HepG2 (cell line): ENCODE data around the gene VEGFC. TPM values are rescaled to one million over a fixed set of nuclear protein-coding genes. Genes with fewer than 3 reads are reported as not detected.

Experiments
- ATAC-seq: fragments of 200-7000 bp; cut with Tn5 transposase; 3 replicates; pipeline ENCODE4 v1.9.1; 2020; ENCODE audit warnings: mild to moderate bottlenecking, moderate library complexity
- BruUV-seq: library from RNA; stranded (reverse); fragments of 400-500 nt; replicated peaks from 2 replicates; lab custom pipeline; 2021; lab: Mats Ljungman, UMichigan
- CTCF ChIA-PET: fragments of 300-600 bp; formaldehyde crosslinking; extraction: SDS; loops from one replicate; lab custom pipeline; 2021; ENCODE audit warnings: low total read pairs, inconsistent platforms, low intra/inter-chr PET ratio; lab: Yijun Ruan, JAX
- POLR2A ChIA-PET: fragments of 350-600 bp; sonication (Branson Sonifier 250); formaldehyde crosslinking; loops from one replicate; lab custom pipeline; 2020; ENCODE audit warnings: antibody characterized with exemption, inconsistent platforms; lab: Yijun Ruan, JAX
- DNase-seq: peaks from one replicate; pipeline ENCODE4 v3.0.0-alpha.2; 2015; ENCODE audit warnings: low spot score
- FAIRE-seq: peaks from 3 replicates; lab custom pipeline; 2011; peaks lifted over from hg19 to GRCh38; lab: Jason Lieb, UNC
- H2AFZ ChIP-seq: one replicate; pipeline ENCODE4 v1.6.1; 2011; ENCODE audit warnings: low read length, inconsistent platforms
- H3K27ac ChIP-seq: fragments of 300-600 bp; 3 replicates; pipeline ENCODE4 v1.8.0; 2011; ENCODE audit warnings: mixed run types, mild to moderate bottlenecking, mixed read lengths, low read length, inconsistent platforms; ENCODE audit not compliant: insufficient read depth; ENCODE audit errors: extremely low read length
- H3K27me3 ChIP-seq, 2 experiments: fragments of 200-600 bp in 1 of 2; 2 replicates in 1 of 2; 3 replicates in 1 of 2; pipeline versions ENCODE4 v1.6.0 to v1.8.0; 2011; ENCODE audit warnings: low read length in 2 of 2, mild to moderate bottlenecking in 2 of 2, moderate library complexity in 2 of 2, inconsistent platforms in 1 of 2; ENCODE audit not compliant: insufficient read depth in 2 of 2, control insufficient read depth in 1 of 2
- H3K36me3 ChIP-seq, 2 experiments: fragments of 200-600 bp in 1 of 2; replicated peaks in 1 of 2; 2 replicates in 1 of 2; 3 replicates in 1 of 2; pipeline versions ENCODE4 v1.5.1 to v1.8.0; 2011; ENCODE audit warnings: low read length in 2 of 2, inconsistent platforms in 1 of 2; ENCODE audit not compliant: insufficient read depth in 2 of 2, control insufficient read depth in 1 of 2
- H3K4me1 ChIP-seq: 2 replicates; pipeline ENCODE4 v1.5.1; 2012; ENCODE audit warnings: low read length, inconsistent platforms; ENCODE audit not compliant: insufficient read depth
- H3K4me2 ChIP-seq: 2 replicates; pipeline ENCODE4 v1.6.0; 2011; ENCODE audit warnings: low read depth, low read length, inconsistent platforms
- H3K4me3 ChIP-seq, 3 experiments: fragments of 200-600 bp in 1 of 3; sonication (generic), shearing (Covaris generic) in 1 of 3; replicated peaks in 1 of 3; 2 replicates each; pipeline ENCODE4 v1.5.1; 2011 to 2016; ENCODE audit warnings: low read length in 3 of 3, inconsistent platforms in 2 of 3, low read depth in 2 of 3, mild to moderate bottlenecking in 2 of 3, control low read depth in 1 of 3, mixed read lengths in 1 of 3; ENCODE audit not compliant: insufficient read depth in 1 of 3
- H3K79me2 ChIP-seq: one replicate; pipeline ENCODE4 v1.6.1; 2011; ENCODE audit warnings: low read length, inconsistent platforms; ENCODE audit not compliant: insufficient read depth
- H3K9ac ChIP-seq: 2 replicates; pipeline ENCODE4 v1.6.0; 2011; ENCODE audit warnings: mild to moderate bottlenecking, low read depth, low read length, inconsistent platforms; ENCODE audit not compliant: insufficient read depth
- H3K9me3 ChIP-seq: 2 replicates; pipeline ENCODE4 v1.5.1; 2012; ENCODE audit warnings: mild to moderate bottlenecking, low read length
- H4K20me1 ChIP-seq: 2 replicates; pipeline ENCODE4 v1.6.0; 2011; ENCODE audit warnings: inconsistent platforms, mild to moderate bottlenecking, low read length, moderate library complexity; ENCODE audit not compliant: insufficient read depth
- CAMTA2 ChIP-seq: sonication (generic); formaldehyde crosslinking; IDR thresholded peaks from 2 replicates; pipeline ENCODE4 v1.4.0; 2020; ENCODE audit warnings: mild to moderate bottlenecking, missing genetic modification reagents, borderline replicate concordance
- GTF3A ChIP-seq: sonication (generic); formaldehyde crosslinking; conservative IDR thresholded peaks from 2 replicates; pipeline ENCODE4 v1.4.0; 2020; ENCODE audit warnings: mild to moderate bottlenecking, missing genetic modification reagents
- JDP2 ChIP-seq: sonication (generic); formaldehyde crosslinking; IDR thresholded peaks from 2 replicates; pipeline ENCODE4 v1.8.1; 2022; ENCODE audit warnings: missing genetic modification reagents, borderline replicate concordance
- MBNL3 ChIP-seq: fragments of 250-450 bp; sonication (Bioruptor Pico); conservative IDR thresholded peaks from 2 replicates; pipeline ENCODE4 v1.8.0; 2022; ENCODE audit warnings: mild to moderate bottlenecking, inconsistent platforms
- MLLT10 ChIP-seq: sonication (generic); formaldehyde crosslinking; IDR thresholded peaks from 2 replicates; pipeline ENCODE4 v1.4.0; 2020; ENCODE audit warnings: missing genetic modification reagents
- NRL ChIP-seq: sonication (generic); formaldehyde crosslinking; IDR thresholded peaks from 2 replicates; pipeline ENCODE4 v1.5.0; 2020; ENCODE audit warnings: missing genetic modification reagents, mild to moderate bottlenecking, moderate library complexity, borderline replicate concordance
- PAWR ChIP-seq: sonication (generic); formaldehyde crosslinking; IDR thresholded peaks from 2 replicates; pipeline ENCODE4 v1.4.0; 2020; ENCODE audit warnings: missing genetic modification reagents, mild to moderate bottlenecking, borderline replicate concordance
- RBFOX2 ChIP-seq: fragments of 200-400 bp; formaldehyde crosslinking; IDR thresholded peaks from 2 replicates; pipeline ENCODE4 v1.6.1; 2017; ENCODE audit warnings: low read depth, mild to moderate bottlenecking, low read length
- RNF2 ChIP-seq: fragments of 450-650 bp; conservative IDR thresholded peaks from 2 replicates; pipeline ENCODE4 v1.6.1; 2016; ENCODE audit warnings: low read depth
- SP140L ChIP-seq: sonication (generic); formaldehyde crosslinking; IDR thresholded peaks from 2 replicates; pipeline ENCODE4 v1.4.0; 2020; ENCODE audit warnings: missing genetic modification reagents, borderline replicate concordance
- TCF12 ChIP-seq, 2 experiments: fragments of 450-650 bp in 1 of 2; sonication (generic) in 1 of 2; formaldehyde crosslinking in 1 of 2; IDR thresholded peaks; 2 replicates each; pipeline versions ENCODE4 v1.6.1 to v1.8.0; 2017 to 2022; ENCODE audit warnings: antibody characterized with exemption in 1 of 2, mild to moderate bottlenecking in 1 of 2, missing genetic modification reagents in 1 of 2, moderate library complexity in 1 of 2
- ZBTB20 ChIP-seq: sonication (generic); formaldehyde crosslinking; IDR thresholded peaks from 2 replicates; pipeline ENCODE4 v1.8.1; 2023; ENCODE audit warnings: missing genetic modification reagents, low read depth, mild to moderate bottlenecking, borderline replicate concordance
- ZBTB7A ChIP-seq: sonication (generic); formaldehyde crosslinking; IDR thresholded peaks from 2 replicates; pipeline ENCODE4 v1.8.0; 2022; ENCODE audit warnings: mild to moderate bottlenecking, missing genetic modification reagents
- ZBTB8A ChIP-seq: sonication (generic); formaldehyde crosslinking; IDR thresholded peaks from 2 replicates; pipeline ENCODE4 v1.4.0; 2020; ENCODE audit warnings: mild to moderate bottlenecking, low read depth, missing genetic modification reagents, borderline replicate concordance
- ZNF350 ChIP-seq: sonication (generic); formaldehyde crosslinking; IDR thresholded peaks from 2 replicates; pipeline ENCODE4 v1.4.0; 2020; ENCODE audit warnings: mild to moderate bottlenecking, low read depth, missing genetic modification reagents, borderline replicate concordance
- ZNF652 ChIP-seq: IDR thresholded peaks from 2 replicates; pipeline ENCODE4 v1.6.1; 2016; ENCODE audit warnings: low read depth, borderline replicate concordance
- ZNF737 ChIP-seq: sonication (generic); formaldehyde crosslinking; IDR thresholded peaks from 2 replicates; pipeline ENCODE4 v1.5.0; 2020; ENCODE audit warnings: missing genetic modification reagents, mild to moderate bottlenecking, borderline replicate concordance
- whole genome bisulfite sequencing: methylation state at CpG from one replicate; pipeline ENCODE4 v1.1.6; 2017; ENCODE audit warnings: low lambda C conversion rate; 5-methylcytosine and 5-hydroxymethylcytosine counted together
- in situ Hi-C: cut with HindIII; loops from 2 replicates; pipeline ENCODE4 v1.10.0; 2017; ENCODE audit warnings: low pct_unique_long_range_greater_than_20kb; ENCODE audit not compliant: extremely low pct_ligation_motif_present
- intact Hi-C: fragments of 100-400 bp; cut with micrococcal nuclease; formaldehyde crosslinking; loops from one replicate; pipeline ENCODE4 v1.10.0; 2022; ENCODE audit not compliant: unreplicated experiment
- polyA plus RNA-seq, 8 experiments: library from polyadenylated mRNA; depleted of rRNA in 3 of 8; stranded (reverse) in 7 of 8; unstranded in 1 of 8; fragments of >200 nt; fragmentation: Illumina TruSeq in 4 of 8; extraction: Trizol in 4 of 8; gene quantifications; 2 replicates each; pipeline versions ENCODE4 v1.2.1 to v1.2.3, GENCODE V29; 2011 to 2016; ENCODE audit warnings: low read depth in 4 of 8, missing spikeins in 1 of 8, mixed read lengths in 1 of 8; ENCODE audit not compliant: insufficient read depth in 1 of 8
- total RNA-seq, 5 experiments: library from RNA; depleted of rRNA; stranded (reverse); fragments of >200 nt; fragmentation: Illumina TruSeq; extraction: Trizol; gene quantifications; 2 replicates each; pipeline ENCODE4 v1.2.3, GENCODE V29; 2016; ENCODE audit warnings: low read depth in 1 of 5
- TF ChIP-seq, protein P1 (sequence below): sonication (generic); formaldehyde crosslinking; conservative IDR thresholded peaks from 2 replicates; pipeline ENCODE4 v1.4.0; 2020; ENCODE audit warnings: missing genetic modification reagents

VEGFC gene
- total and polyA plus RNA-seq, 2 of the 13 experiments (the other 11 are each of a cell fraction or from before 2014, with no cell fraction given) = not detected

DNA sequence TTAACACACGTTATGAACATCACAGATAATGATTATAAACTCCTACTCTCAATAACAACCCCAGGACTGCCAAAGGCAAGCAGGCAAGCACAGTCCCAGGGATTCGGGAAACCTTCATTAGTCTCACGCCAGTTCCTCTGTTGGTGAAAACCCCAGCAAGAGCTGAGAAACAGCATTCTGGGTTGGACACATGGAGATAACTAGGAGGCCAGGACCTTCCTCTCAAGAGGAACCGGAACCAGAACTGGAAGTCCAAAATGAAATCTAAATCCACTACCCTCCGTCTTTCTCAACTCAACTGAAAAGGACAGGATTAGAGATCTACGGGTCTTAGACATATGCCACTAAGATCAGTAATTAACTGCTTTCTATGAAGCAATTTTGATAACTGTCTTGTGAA lies 3.8 kb downstream of the VEGFC start:
- ATAC-seq (no peak), DNase-seq (no peak), FAIRE-seq (no peak)
- peaks cover 3 to 20% of the 10 kb centered on the region in 2 experiments for H3K27me3 ChIP-seq
- no TSS peak for BruUV-seq
- ChIA-PET POLR2A (no interaction called here), CTCF (no interaction called here)
- in situ Hi-C loops = no loop called here
- TF ChIP-seq CAMTA2 (no peak), JDP2 (CRISPR knock-in tag) (no peak), ZBTB7A (CRISPR knock-in tag) (no peak), ZBTB20 (CRISPR knock-in tag) (no peak), RBFOX2 (no peak), ZBTB8A (CRISPR knock-in tag) (no peak), PAWR (no peak), TCF12 (IDR thresholded peaks at IDR 0.05) (no peak), TCF12 (CRISPR knock-in tag; IDR thresholded peaks at IDR 0.05) (no peak)
- H3K79me2 ChIP-seq = no peaks in the 10 kb centered on the region
- intact Hi-C loops = no loop called here
- no peak overlapping the region for H3K27ac ChIP-seq
- H3K9ac ChIP-seq = no peak overlapping the region
- no peak overlapping the region for H3K4me3 ChIP-seq
- no peak overlapping the region for H3K4me2 ChIP-seq
- no peaks in the 10 kb centered on the region for H3K36me3 ChIP-seq
- H3K4me1 ChIP-seq = peaks cover 6% of the 10 kb centered on the region; the same call in 1 of the 2 replicates
- WGBS = 34% methylated on average over 6 of the region's 6 CpGs
- no peak overlapping the region for H2AFZ ChIP-seq
- H3K9me3 ChIP-seq = no peaks in the 10 kb centered on the region
- H4K20me1 ChIP-seq = no peaks in the 10 kb centered on the region

DNA sequence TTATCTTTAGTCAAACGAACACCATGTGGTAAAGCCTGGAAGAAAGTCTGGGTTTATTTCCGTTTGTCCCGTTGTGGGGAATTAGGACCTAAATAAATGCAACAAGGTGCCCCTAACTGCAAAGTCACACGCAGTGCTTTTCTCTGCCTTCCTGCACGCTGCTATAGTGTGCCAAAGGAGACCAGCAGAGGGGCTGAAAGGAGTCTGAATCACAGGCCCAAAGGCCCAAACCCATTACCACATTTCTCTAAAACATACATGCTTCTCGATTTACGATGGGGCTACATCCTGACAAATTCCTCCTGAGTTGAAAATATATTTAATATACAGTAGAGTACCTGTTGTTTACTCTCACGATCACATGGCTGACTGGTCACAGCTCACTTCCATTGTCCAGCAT lies 4.5 kb downstream of the VEGFC start:
- H2AFZ ChIP-seq = no peak overlapping the region
- WGBS = 0% methylated on average over 8 of the region's 8 CpGs
- intact Hi-C loops (no loop called here), in situ Hi-C loops (no loop called here)
- POLR2A ChIA-PET = no interaction called here
- no TSS peak for BruUV-seq
- no peak overlapping the region for H3K4me2 ChIP-seq
- CTCF ChIA-PET = no interaction called here
- no peaks in the 10 kb centered on the region for H3K36me3 ChIP-seq
- no peaks in the 10 kb centered on the region for H3K79me2 ChIP-seq
- ATAC-seq (no peak), FAIRE-seq (no peak), DNase-seq (no peak)
- peaks cover 6% of the 10 kb centered on the region; the same call in 1 of the 2 replicates for H3K4me1 ChIP-seq
- H3K27me3 ChIP-seq = peaks cover 3 to 14% of the 10 kb centered on the region in 2 experiments
- no peak overlapping the region for H3K27ac ChIP-seq
- no peaks in the 10 kb centered on the region for H3K9me3 ChIP-seq
- H3K9ac ChIP-seq = no peak overlapping the region
- H4K20me1 ChIP-seq = no peaks in the 10 kb centered on the region
- H3K4me3 ChIP-seq = no peak overlapping the region
- TF ChIP-seq TCF12 (IDR thresholded peaks at IDR 0.05) = no peak
- no peak for TF ChIP-seq TCF12 (CRISPR knock-in tag; IDR thresholded peaks at IDR 0.05)
- no peak for TF ChIP-seq ZNF652 (CRISPR knock-in tag)
- TF ChIP-seq RNF2 = no peak
- TF ChIP-seq, protein P1, sequence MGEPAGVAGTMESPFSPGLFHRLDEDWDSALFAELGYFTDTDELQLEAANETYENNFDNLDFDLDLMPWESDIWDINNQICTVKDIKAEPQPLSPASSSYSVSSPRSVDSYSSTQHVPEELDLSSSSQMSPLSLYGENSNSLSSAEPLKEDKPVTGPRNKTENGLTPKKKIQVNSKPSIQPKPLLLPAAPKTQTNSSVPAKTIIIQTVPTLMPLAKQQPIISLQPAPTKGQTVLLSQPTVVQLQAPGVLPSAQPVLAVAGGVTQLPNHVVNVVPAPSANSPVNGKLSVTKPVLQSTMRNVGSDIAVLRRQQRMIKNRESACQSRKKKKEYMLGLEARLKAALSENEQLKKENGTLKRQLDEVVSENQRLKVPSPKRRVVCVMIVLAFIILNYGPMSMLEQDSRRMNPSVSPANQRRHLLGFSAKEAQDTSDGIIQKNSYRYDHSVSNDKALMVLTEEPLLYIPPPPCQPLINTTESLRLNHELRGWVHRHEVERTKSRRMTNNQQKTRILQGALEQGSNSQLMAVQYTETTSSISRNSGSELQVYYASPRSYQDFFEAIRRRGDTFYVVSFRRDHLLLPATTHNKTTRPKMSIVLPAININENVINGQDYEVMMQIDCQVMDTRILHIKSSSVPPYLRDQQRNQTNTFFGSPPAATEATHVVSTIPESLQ (CRISPR knock-in tag) = no peak
- TF ChIP-seq MLLT10 (CRISPR knock-in tag) = no peak
- no peak for TF ChIP-seq ZNF737 (CRISPR knock-in tag)
- no peak for TF ChIP-seq GTF3A (CRISPR knock-in tag)
- TF ChIP-seq NRL (CRISPR knock-in tag) = no peak
- no peak for TF ChIP-seq SP140L (CRISPR knock-in tag)
- TF ChIP-seq ZNF350 (CRISPR knock-in tag) = no peak
- TF ChIP-seq MBNL3 (CRISPR knock-in tag) = no peak
